ENCODE data around the gene DIRAS1. TPM values are rescaled to one million over a fixed set of nuclear protein-coding genes. Genes with fewer than 3 reads are reported as not detected.

DIRAS1 gene
- total and polyA plus RNA-seq, 2 of the 8 experiments (the other 6 are each of a cell fraction or from before 2014, with no cell fraction given): 20.2 to 22.3 TPM

DNA sequence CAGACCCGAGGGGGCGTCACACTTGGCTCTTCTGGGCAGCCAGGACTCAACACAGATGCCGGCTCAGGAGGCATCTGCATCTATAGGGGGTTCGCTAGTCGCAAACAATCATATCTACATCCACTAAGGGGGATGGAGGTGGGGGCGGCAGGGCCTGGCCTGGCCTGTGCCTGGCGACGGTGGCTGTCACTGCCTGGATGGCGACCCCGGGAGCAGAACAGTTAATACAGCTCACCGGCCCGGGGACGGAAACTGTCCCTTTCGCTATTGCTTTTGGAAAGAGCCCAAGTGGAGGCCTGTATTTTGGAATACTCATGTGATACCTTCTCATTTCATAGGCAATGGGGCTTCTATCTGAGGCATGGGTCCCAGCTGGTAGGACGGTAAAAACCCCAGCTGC is 44.2 kb upstream of the DIRAS1 start:
- no peaks in the 10 kb centered on the region for H3K9me3 ChIP-seq (ENCODE audit: insufficient read depth in 2 of 2, low read depth in 1 of 2, low read length in 1 of 2)
- POLR2A ChIA-PET (ENCODE audit: partially characterized antibody): no interaction called here
- no peak overlapping the region for H3K56ac ChIP-seq (replicated peaks; ENCODE audit: insufficient read length, low read depth, low read length)
- H2BK12ac ChIP-seq (ENCODE audit: low read depth, low read length): no peak overlapping the region
- H3K4ac ChIP-seq (replicated peaks; ENCODE audit: insufficient read length, low read depth, low read length): no peak overlapping the region
- CTCF ChIA-PET (ENCODE audit: partially characterized antibody): interaction anchor here (0.9 to 1.5 kb wide), 2 partner anchors 16 to 93 kb away, joined by 3 to 4 read pairs; no protein-coding TSS in a partner anchor
- H4K20me1 ChIP-seq (replicated peaks in 1 of 2; ENCODE audit: control insufficient read depth in 1 of 2, insufficient read depth in 2 of 2, low read length in 2 of 2): peaks cover 14 to 18% of the 10 kb centered on the region in 2 experiments
- no peak overlapping the region for H2BK15ac ChIP-seq (ENCODE audit: low read length)
- H2BK120ac ChIP-seq (replicated peaks; ENCODE audit: low read depth, low read length): no peak overlapping the region
- DNase-seq (ENCODE audit: low read depth in 1 of 2, low spot score in 2 of 2) (no peak), FAIRE-seq (no peak)
- no peak overlapping the region for H2AK5ac ChIP-seq (ENCODE audit: low read depth, low read length)
- no peak overlapping the region for H2BK20ac ChIP-seq (ENCODE audit: low read length)
- H4K8ac ChIP-seq (ENCODE audit: extremely low read depth, insufficient read depth, low read length): no peak overlapping the region; the same call in 1 of the 2 replicates
- no peak overlapping the region for H3K27ac ChIP-seq (ENCODE audit: low read depth, low read length)
- H3K9ac ChIP-seq (replicated peaks in 1 of 4; ENCODE audit: extremely low read depth in 1 of 4, low read depth in 3 of 4, low read length in 3 of 4): no peak overlapping the region
- H4K5ac ChIP-seq (ENCODE audit: insufficient read length, low read depth, low read length): no peak overlapping the region
- no peak overlapping the region for H3K18ac ChIP-seq (ENCODE audit: extremely low read depth, low read length)
- H3K23me2 ChIP-seq (ENCODE audit: low read depth, low read length): no peaks in the 10 kb centered on the region
- H3K36me3 ChIP-seq (ENCODE audit: control insufficient read depth in 2 of 4, insufficient read depth in 4 of 4, low read length in 3 of 4): peaks cover 19 to 60% (median 33%) of the 10 kb centered on the region in 4 experiments; a peak in 7 of 8 replicates
- no peaks in the 10 kb centered on the region for H3K4me1 ChIP-seq (replicated peaks in 1 of 4; ENCODE audit: control insufficient read depth in 3 of 4, insufficient read depth in 4 of 4, low read length in 3 of 4)
- no peak overlapping the region for H3K23ac ChIP-seq (ENCODE audit: insufficient read length)
- peaks cover 3% of the 10 kb centered on the region; the same call in 1 of the 2 replicates for H3K79me1 ChIP-seq (ENCODE audit: low read depth, low read length)
- H3K4me2 ChIP-seq (ENCODE audit: insufficient read depth in 1 of 2, low read depth in 2 of 2, low read length in 2 of 2): no peak overlapping the region
- H3K14ac ChIP-seq (ENCODE audit: insufficient read length): no peak overlapping the region
- no peaks in the 10 kb centered on the region for H3K27me3 ChIP-seq (replicated peaks in 1 of 4; ENCODE audit: control insufficient read depth in 3 of 4, extremely low read depth in 1 of 4, insufficient read depth in 3 of 4, low read length in 3 of 4)
- no peak overlapping the region for H4K91ac ChIP-seq (replicated peaks; ENCODE audit: insufficient read length, low read length)
- no peak overlapping the region for H2BK5ac ChIP-seq (ENCODE audit: low read depth, low read length)
- WGBS, 2 experiments (ENCODE audit: extremely low coverage in 1 of 2, insufficient coverage in 1 of 2, insufficient read length in 1 of 2, insufficient replicate concordance in 2 of 2, low coverage in 1 of 2, low lambda C conversion rate in 2 of 2, missing lambda C conversion rate in 1 of 2): 93% methylated on average over 15 of the region's 15 CpGs; no CpG with 5 or more reads in 1 of the 2 experiments
- peaks cover 3 to 20% of the 10 kb centered on the region in 2 experiments; a peak in 3 of 4 replicates for H3K79me2 ChIP-seq (ENCODE audit: control insufficient read depth in 1 of 2, insufficient read depth in 2 of 2, low read length in 2 of 2)
- no peak overlapping the region for H2AFZ ChIP-seq (ENCODE audit: low read length)
- no peak overlapping the region for H3K4me3 ChIP-seq (ENCODE audit: extremely low read depth in 1 of 4, insufficient read depth in 2 of 4, low read depth in 3 of 4, low read length in 4 of 4)
- no peak for TF ChIP-seq SP2 (IDR thresholded peaks at IDR 0.05; ENCODE audit: low read length)
- no peak for TF ChIP-seq TEAD4 (IDR thresholded peaks at IDR 0.05; ENCODE audit: low read depth, low read length)
- TF ChIP-seq CTCF (IDR thresholded peaks at IDR 0.05; ENCODE audit: control extremely low read depth in 1 of 3, insufficient read depth in 1 of 3, low read depth in 1 of 3, low read length in 3 of 3): no peak
- no peak for TF ChIP-seq POU5F1 (IDR thresholded peaks at IDR 0.05; ENCODE audit: low read depth, low read length)
- no peak for TF ChIP-seq CREB1 (IDR thresholded peaks at IDR 0.05)
- no peak for TF ChIP-seq TCF12 (IDR thresholded peaks at IDR 0.05; ENCODE audit: low read depth, low read length)
- TF ChIP-seq RXRA (IDR thresholded peaks at IDR 0.05; ENCODE audit: insufficient read depth, low read depth, low read length): no peak
- no peak for TF ChIP-seq TAF1 (IDR thresholded peaks at IDR 0.05; ENCODE audit: low read depth, low read length)
- no peak for TF ChIP-seq SIN3A (conservative IDR thresholded peaks at IDR 0.05 in 1 of 2, IDR thresholded peaks at IDR 0.05 in 1 of 2; ENCODE audit: low read depth in 1 of 2, low read length in 2 of 2)
- no peak for TF ChIP-seq SP4 (IDR thresholded peaks at IDR 0.05; ENCODE audit: low read length)
- no peak for TF ChIP-seq MAFK (IDR thresholded peaks at IDR 0.05; ENCODE audit: low read depth, low read length)
- TF ChIP-seq KDM1A (IDR thresholded peaks at IDR 0.05; ENCODE audit: borderline replicate concordance, low read length): no peak
- TF ChIP-seq EGR1 (IDR thresholded peaks at IDR 0.05; ENCODE audit: borderline replicate concordance, low read depth, low read length): no peak

Measured in H1 (cell line).